Measurements from ENCODE around the gene MLLT3. TPM values are rescaled to one million over a fixed set of nuclear protein-coding genes. Genes with fewer than 3 reads are reported as not detected.

Gene MLLT3
- total RNA-seq, 4 donors from 2014 or later, result 29.8 to 51.0 (median 47.1) TPM

DNA sequence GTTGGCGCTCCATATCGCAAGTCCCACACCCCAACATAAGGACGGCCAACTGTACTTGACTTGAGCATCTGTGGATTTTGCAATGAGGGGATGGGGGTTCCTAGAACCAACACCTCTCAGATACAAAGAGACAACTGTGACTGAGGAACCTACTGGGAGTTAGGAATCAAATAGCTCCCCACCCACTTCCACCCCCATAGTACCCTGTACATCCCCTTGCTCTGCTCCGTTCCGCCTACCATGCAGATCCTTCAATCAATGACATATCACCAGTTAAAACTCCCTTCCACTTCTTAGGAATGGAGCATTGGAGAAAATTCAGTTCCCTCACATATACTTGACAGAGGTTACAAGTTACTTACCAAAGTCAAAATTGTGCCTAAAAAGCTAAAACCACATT is 140.9 kb downstream of the MLLT3 start:
- TF ChIP-seq POLR2A (IDR thresholded peaks at IDR 0.05), result no peak
- TF ChIP-seq, protein P1, sequence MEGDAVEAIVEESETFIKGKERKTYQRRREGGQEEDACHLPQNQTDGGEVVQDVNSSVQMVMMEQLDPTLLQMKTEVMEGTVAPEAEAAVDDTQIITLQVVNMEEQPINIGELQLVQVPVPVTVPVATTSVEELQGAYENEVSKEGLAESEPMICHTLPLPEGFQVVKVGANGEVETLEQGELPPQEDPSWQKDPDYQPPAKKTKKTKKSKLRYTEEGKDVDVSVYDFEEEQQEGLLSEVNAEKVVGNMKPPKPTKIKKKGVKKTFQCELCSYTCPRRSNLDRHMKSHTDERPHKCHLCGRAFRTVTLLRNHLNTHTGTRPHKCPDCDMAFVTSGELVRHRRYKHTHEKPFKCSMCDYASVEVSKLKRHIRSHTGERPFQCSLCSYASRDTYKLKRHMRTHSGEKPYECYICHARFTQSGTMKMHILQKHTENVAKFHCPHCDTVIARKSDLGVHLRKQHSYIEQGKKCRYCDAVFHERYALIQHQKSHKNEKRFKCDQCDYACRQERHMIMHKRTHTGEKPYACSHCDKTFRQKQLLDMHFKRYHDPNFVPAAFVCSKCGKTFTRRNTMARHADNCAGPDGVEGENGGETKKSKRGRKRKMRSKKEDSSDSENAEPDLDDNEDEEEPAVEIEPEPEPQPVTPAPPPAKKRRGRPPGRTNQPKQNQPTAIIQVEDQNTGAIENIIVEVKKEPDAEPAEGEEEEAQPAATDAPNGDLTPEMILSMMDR (IDR thresholded peaks at IDR 0.05), result no peak
- WGBS, 2 donors, result 98% methylated on average over 5 of the region's 5 CpGs
- intact Hi-C loops (cut with DNase I), result no loop called here

DNA sequence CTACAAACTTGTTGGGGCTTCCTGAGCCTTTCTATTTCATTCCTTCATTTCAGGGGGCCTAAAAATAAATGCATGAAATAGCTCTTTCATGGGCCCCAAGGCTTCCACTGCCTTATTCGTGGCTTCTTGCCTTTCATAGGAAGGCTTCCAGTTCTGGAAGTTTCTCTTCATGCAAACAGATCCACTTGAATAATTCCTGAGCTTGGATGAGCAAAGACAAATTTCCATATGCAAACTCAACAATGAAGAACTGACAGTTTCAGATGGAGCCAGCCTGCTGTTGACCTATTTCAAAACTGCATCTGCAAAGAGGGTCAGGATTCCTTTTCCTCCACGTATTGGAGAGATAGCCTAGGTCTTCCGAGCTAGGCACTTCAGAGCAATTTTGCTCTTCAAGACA is 142.1 kb downstream of the MLLT3 start:
- Histone ChIP-seq H3K4me3 (replicated peaks in 1 of 3) (no peak overlapping the region), H3K27me3 (no peaks in the 10 kb centered on the region), H3K27ac (no peak overlapping the region), H3K9me3 (no peaks in the 10 kb centered on the region), H3K4me1 (peaks cover 18 to 30% of the 10 kb centered on the region in 2 donors), H3K36me3 (no peaks in the 10 kb centered on the region)
- intact Hi-C loops (cut with DNase I), result no loop called here
- no peak for TF ChIP-seq POLR2A (IDR thresholded peaks at IDR 0.05)
- TF ChIP-seq, protein P1 (IDR thresholded peaks at IDR 0.05), result no peak
- DNase-seq, result no peak
- WGBS, 2 donors, result 81 to 90% methylated on average over 3 of the region's 3 CpGs

More for the DNA sequence above, 140.9 kb downstream of the MLLT3 start:
- DNase-seq, result no peak
- peaks cover 13 to 30% of the 10 kb centered on the region in 2 donors for H3K4me1 ChIP-seq
- no peaks in the 10 kb centered on the region for H3K36me3 ChIP-seq
- no peak overlapping the region for H3K27ac ChIP-seq
- H3K27me3 ChIP-seq, result no peaks in the 10 kb centered on the region
- H3K9me3 ChIP-seq, result no peaks in the 10 kb centered on the region
- H3K4me3 ChIP-seq (replicated peaks in 1 of 3), result no peak overlapping the region

DNA sequence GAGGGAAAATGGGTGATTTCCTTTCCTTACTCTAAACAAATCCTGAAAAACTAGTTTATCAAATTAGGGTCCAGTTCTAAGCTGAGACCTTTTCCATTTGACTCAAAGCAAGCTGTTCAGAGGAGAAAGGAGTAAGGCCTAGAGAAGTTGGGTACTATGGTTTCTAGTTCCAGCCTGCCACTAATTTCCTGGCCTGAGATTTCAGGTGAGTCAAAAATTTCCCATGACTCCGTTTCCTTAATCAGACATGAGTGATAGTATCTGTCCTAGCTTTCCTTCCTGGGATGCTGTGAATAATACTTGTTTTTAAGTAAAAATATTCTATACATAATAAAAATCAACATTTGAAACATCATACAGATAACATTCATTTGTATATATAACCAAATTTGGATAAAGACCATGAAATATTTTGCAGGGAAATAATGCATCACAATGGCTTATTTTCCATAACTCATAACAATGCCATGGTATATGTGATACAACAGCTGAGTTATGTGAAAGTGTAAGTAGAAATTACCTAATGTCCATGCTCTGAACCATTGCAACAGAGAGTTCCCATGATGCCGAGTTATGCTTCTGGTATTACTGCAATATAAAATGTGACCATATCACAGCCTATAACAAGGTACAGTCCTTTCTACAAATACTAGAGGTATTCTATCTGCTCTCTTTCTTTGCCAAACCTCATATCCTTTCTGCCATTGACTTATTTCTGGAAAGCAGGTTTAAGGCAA is 142.7 kb downstream of the MLLT3 start:
- intact Hi-C loops (cut with DNase I), result no loop called here
- no peaks in the 10 kb centered on the region for H3K27me3 ChIP-seq
- H3K36me3 ChIP-seq, result no peaks in the 10 kb centered on the region
- no peak overlapping the region for H3K4me3 ChIP-seq (replicated peaks in 1 of 3)
- H3K4me1 ChIP-seq, result peaks cover 18 to 32% of the 10 kb centered on the region in 2 donors
- no peak overlapping the region for H3K27ac ChIP-seq
- no peak for TF ChIP-seq POLR2A (IDR thresholded peaks at IDR 0.05)
- TF ChIP-seq, protein P1 (IDR thresholded peaks at IDR 0.05), result no peak
- WGBS, 2 donors, result 93 to 94% methylated on average over 2 of the region's 2 CpGs
- no peaks in the 10 kb centered on the region for H3K9me3 ChIP-seq
- DNase-seq, result no peak

DNA sequence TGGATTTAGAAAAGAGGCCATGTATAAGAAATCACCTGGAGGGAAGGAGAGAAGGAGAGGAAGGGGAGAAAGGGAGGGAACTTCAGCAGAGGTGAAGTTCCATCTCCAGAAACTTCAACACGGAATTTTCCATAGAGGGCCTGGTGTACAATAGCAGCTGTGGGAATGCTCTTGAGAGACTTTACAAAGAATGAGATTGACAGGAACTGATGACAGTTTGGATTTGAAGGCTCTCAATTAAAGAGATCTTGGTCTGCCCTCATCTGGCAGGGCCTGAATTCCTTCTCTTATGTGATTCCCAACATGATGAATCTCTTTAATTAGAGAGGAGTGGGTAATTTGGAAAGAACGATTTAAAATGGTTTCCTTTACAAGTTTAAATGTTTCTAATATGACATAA is 143.5 kb downstream of the MLLT3 start:
- intact Hi-C loops (cut with DNase I), result no loop called here
- Histone ChIP-seq H3K4me1 (peaks cover 18 to 37% of the 10 kb centered on the region in 2 donors), H3K4me3 (replicated peaks in 1 of 3) (no peak overlapping the region), H3K27me3 (no peaks in the 10 kb centered on the region), H3K36me3 (no peaks in the 10 kb centered on the region), H3K9me3 (no peaks in the 10 kb centered on the region), H3K27ac (no peak overlapping the region)
- WGBS, 2 donors, result 63 to 64% methylated on average over 2 of the region's 2 CpGs
- no peak for DNase-seq
- TF ChIP-seq, protein P1 (IDR thresholded peaks at IDR 0.05), result peak in 1 of 6 experiments; percentile 11
- no peak for TF ChIP-seq POLR2A (IDR thresholded peaks at IDR 0.05)

DNA sequence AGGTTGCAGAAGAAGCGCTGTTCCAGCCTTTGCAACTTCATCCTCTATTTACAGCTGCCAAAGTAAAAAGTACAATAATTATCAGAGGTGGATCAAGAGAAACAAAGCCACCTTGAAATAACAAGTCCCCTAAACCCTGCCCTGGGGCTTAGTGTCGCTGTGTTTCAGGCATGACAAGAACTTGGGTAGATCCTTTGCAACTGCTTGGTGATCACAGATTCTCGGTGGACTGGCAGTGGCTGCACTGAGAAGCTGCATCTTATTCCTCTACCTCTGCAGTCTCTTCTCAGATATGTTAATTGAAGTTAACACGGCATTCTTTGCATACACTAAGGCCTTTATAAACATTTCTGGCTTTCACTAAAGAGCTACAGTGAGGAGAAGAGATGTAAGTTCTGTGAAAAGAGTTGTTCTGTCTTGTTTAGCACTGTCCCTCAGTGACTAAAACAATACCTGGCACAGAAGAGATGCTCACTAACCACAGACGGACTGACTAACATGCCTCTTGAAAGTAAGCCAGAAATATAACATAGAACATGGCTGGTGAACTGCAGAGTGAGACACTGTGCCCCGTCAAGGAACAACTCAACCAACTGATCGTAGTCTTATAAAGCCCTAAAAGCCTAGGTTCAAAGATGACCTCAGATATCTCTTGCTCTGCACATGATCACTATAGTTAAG is 144.2 kb downstream of the MLLT3 start:
- Histone ChIP-seq H3K27me3 (no peaks in the 10 kb centered on the region), H3K27ac (no peak overlapping the region), H3K4me1 (peaks cover 24 to 44% of the 10 kb centered on the region in 2 donors), H3K4me3 (replicated peaks in 1 of 3) (no peak overlapping the region), H3K36me3 (no peaks in the 10 kb centered on the region), H3K9me3 (no peaks in the 10 kb centered on the region)
- TF ChIP-seq, protein P1 (IDR thresholded peaks at IDR 0.05), result no peak
- no peak for TF ChIP-seq POLR2A (IDR thresholded peaks at IDR 0.05)
- WGBS, 2 donors, result 71 to 75% methylated on average over 7 of the region's 7 CpGs
- intact Hi-C loops (cut with DNase I), result no loop called here
- no peak for DNase-seq

Measured in thyroid gland (tissue), 4 donors.